Measurements from ENCODE around the gene ADIPOR1.

The ADIPOR1 gene

DNA sequence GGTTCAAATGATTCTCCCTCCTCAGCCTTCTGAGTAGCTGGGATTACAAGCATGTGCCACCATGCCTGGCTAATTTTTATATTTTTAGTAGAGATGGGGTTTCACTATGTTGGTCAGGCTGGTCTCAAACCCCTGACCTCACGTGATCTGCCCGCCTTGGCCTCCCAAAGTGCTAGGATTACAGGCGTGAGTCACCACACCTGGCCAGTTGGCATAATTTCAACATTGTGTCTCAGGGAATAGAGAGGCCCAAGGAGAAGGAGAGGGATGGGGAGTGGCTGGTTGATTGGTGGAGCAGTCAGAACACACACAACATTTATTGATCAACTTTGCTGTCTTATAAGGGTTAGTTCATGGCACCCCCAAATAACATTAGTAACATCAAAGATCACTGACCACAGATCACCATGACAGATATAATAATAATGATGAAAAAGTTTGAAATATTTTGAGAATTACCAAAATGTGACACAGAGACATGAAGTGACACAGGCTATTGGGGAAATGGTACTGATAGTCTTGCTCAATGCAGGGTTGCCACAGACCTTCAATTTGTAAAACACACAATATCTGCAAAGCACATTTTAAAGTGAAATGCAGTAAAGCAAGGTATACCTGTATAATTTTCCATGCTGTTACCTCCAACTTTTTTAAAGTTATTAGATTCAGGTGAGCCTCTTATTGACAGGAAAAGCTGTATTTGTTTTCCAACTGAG is 24.8 kb upstream of the ADIPOR1 start:
- Histone ChIP-seq H3F3A (ENCODE audit: control insufficient read depth, insufficient read depth) (no peaks in the 10 kb centered on the region), H3K9me2 (replicated peaks; ENCODE audit: control insufficient read depth, low read length) (no peaks in the 10 kb centered on the region), H3K4me1 (ENCODE audit: control insufficient read depth, low read length) (no peaks in the 10 kb centered on the region), H3K4me3 (ENCODE audit: low read length) (no peak overlapping the region), H3K79me2 (ENCODE audit: control insufficient read depth, low read length) (no peaks in the 10 kb centered on the region), H3K36me3 (ENCODE audit: control insufficient read depth, low read length) (no peaks in the 10 kb centered on the region), H3K4me2 (ENCODE audit: low read length) (no peak overlapping the region), H3K9me3 (ENCODE audit: control insufficient read depth, insufficient read depth, low read length) (no peaks in the 10 kb centered on the region), H3K27me3 (ENCODE audit: control insufficient read depth, low read length) (peaks cover 6% of the 10 kb centered on the region; the same call in 1 of the 2 replicates), H4K20me1 (ENCODE audit: control insufficient read depth, insufficient read depth, low read depth, low read length) (no peaks in the 10 kb centered on the region), H3K27ac (ENCODE audit: low read depth, low read length) (no peak overlapping the region)
- TF ChIP-seq CTCF (IDR thresholded peaks at IDR 0.05; ENCODE audit: low read depth, low read length, poor library complexity, severe bottlenecking), result no peak

DNA sequence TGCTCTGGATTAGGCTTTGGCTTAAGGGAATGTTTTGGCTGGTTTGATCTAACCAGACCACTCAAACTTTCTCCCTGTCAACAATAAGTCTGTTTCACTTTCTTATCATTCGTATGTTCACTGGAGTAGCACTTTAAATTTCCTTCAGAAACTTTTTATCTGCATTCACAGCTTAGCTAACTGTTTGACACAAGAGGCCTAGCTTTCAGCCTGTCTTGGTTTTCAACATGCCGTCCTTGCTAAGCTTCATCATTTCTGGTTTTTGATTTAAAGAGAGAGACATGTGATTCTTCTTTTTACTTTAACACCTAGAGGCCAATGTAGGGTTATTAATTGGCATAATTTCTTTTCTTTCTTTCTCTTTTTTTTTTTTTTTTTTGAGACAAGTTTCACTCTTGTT is 23.8 kb upstream of the ADIPOR1 start:
- H3K9me2 ChIP-seq (replicated peaks; ENCODE audit: control insufficient read depth, low read length), result no peaks in the 10 kb centered on the region
- H3F3A ChIP-seq (ENCODE audit: control insufficient read depth, insufficient read depth), result no peaks in the 10 kb centered on the region
- peaks cover 11% of the 10 kb centered on the region for H3K27me3 ChIP-seq (ENCODE audit: control insufficient read depth, low read length)
- H3K4me3 ChIP-seq (ENCODE audit: low read length), result no peak overlapping the region
- H4K20me1 ChIP-seq (ENCODE audit: control insufficient read depth, insufficient read depth, low read depth, low read length), result no peaks in the 10 kb centered on the region
- no peak for TF ChIP-seq CTCF (IDR thresholded peaks at IDR 0.05; ENCODE audit: low read depth, low read length, poor library complexity, severe bottlenecking)
- TF ChIP-seq EZH2phosphoT487 (IDR thresholded peaks at IDR 0.05; ENCODE audit: borderline replicate concordance, low read length), result no peak
- no peak overlapping the region for H3K4me2 ChIP-seq (ENCODE audit: low read length)
- no peaks in the 10 kb centered on the region for H3K4me1 ChIP-seq (ENCODE audit: control insufficient read depth, low read length)
- no peaks in the 10 kb centered on the region for H3K79me2 ChIP-seq (ENCODE audit: control insufficient read depth, low read length)
- H3K9me3 ChIP-seq (ENCODE audit: control insufficient read depth, insufficient read depth, low read length), result no peaks in the 10 kb centered on the region
- no peak overlapping the region for H3K27ac ChIP-seq (ENCODE audit: low read depth, low read length)
- no peaks in the 10 kb centered on the region for H3K36me3 ChIP-seq (ENCODE audit: control insufficient read depth, low read length)

GRCh38 chr1:202979459-202979858 is 21.3 kb upstream of the ADIPOR1 start:
- H3K9me2 ChIP-seq (replicated peaks; ENCODE audit: control insufficient read depth, low read length), result no peaks in the 10 kb centered on the region
- peaks cover 17% of the 10 kb centered on the region for H3K27me3 ChIP-seq (ENCODE audit: control insufficient read depth, low read length)
- H3K27ac ChIP-seq (ENCODE audit: low read depth, low read length), result no peak overlapping the region
- H3K4me1 ChIP-seq (ENCODE audit: control insufficient read depth, low read length), result no peaks in the 10 kb centered on the region
- no peaks in the 10 kb centered on the region for H3K9me3 ChIP-seq (ENCODE audit: control insufficient read depth, insufficient read depth, low read length)
- no peaks in the 10 kb centered on the region for H3K79me2 ChIP-seq (ENCODE audit: control insufficient read depth, low read length)
- H3K4me2 ChIP-seq (ENCODE audit: low read length), result no peak overlapping the region
- no peaks in the 10 kb centered on the region for H3K36me3 ChIP-seq (ENCODE audit: control insufficient read depth, low read length)
- H3F3A ChIP-seq (ENCODE audit: control insufficient read depth, insufficient read depth), result no peaks in the 10 kb centered on the region
- H4K20me1 ChIP-seq (ENCODE audit: control insufficient read depth, insufficient read depth, low read depth, low read length), result no peaks in the 10 kb centered on the region
- no peak overlapping the region for H3K4me3 ChIP-seq (ENCODE audit: low read length)
- no peak for TF ChIP-seq EZH2phosphoT487 (IDR thresholded peaks at IDR 0.05; ENCODE audit: borderline replicate concordance, low read length)
- TF ChIP-seq CTCF (IDR thresholded peaks at IDR 0.05; ENCODE audit: low read depth, low read length, poor library complexity, severe bottlenecking), result no peak

All from DOHH2 (cell line).